G401.6 (cell line): ENCODE measurements around the gene ATP11C.
"Not testable (repeated sequence)": the region's sequence is repeated elsewhere in the genome, so short reads cannot be mapped to it uniquely, and the experiment has no call there.

Source experiments
- FAIRE-seq: peaks from 2 replicates; lab custom pipeline; 2012; peaks lifted over from hg19 to GRCh38; lab: Jason Lieb, UNC

Gene ATP11C

DNA sequence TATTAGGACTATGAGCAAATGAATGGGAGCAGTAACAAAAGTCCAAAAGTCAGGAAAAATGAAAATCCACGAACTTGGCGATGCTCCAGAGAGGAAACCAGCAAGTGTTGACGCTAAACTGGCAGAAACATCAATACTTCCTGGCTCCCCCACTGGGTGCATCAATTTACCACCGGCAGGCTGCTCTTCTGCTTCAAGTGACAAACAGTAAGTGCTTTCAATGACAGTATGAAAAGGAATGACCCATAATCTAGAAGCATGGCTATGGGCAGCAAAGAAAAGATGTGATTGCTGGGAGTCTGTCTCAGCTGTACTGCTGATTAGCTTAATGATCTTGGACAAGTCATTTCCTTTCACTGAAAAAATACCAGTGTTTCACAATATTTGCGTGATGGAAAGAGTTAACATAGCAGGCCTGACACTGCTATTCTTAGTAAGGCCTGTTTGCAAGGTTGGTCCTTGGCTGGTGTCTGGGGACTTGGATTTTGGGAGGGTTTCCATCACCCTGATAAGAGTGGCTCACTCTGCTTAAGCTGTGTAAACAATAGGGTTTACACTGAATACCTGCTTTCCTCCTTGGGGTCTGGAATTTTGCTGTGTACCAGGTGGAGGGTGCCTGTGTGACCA is 8.7 kb downstream of the ATP11C start:
- FAIRE-seq = no peak

DNA sequence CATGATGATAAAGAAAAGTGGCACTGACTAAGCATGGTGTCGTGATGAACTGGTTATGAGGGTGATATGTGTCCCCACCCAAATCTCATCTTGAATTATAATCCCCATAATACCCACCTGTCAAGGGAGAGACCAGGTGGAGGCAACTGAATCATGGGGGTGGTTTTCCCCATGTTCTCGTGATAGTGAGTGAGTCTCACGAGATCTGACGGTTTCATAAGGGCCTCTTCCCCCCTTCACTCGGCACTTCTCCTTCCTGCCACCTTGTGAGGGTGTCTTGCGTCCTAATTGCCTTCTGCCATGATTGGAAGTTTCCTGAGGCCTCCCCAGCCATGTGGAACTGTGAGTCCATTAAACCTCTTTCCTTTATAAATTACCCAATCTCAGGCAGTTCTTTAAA is 11.7 kb downstream of the ATP11C start:
- FAIRE-seq = not testable (repeated sequence)

DNA sequence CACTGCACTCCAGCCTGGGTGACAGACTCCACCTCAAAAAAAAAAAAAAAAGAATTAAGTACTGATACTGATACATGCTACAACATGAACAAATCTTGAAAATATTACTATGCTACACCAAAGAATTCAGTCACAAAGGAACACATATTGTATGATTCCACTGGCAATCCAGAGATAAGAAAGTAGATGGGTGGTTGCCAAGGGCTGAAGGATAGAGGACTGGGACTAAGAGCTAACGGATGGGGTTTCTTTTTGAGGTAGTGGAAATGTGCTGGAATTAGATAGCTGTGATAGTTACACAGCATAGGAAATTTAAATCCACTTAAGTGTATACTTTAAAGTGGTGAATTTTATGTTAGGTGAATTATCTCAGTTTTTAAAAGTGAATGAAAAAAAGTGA is 12.5 kb downstream of the ATP11C start:
- FAIRE-seq = no peak

DNA sequence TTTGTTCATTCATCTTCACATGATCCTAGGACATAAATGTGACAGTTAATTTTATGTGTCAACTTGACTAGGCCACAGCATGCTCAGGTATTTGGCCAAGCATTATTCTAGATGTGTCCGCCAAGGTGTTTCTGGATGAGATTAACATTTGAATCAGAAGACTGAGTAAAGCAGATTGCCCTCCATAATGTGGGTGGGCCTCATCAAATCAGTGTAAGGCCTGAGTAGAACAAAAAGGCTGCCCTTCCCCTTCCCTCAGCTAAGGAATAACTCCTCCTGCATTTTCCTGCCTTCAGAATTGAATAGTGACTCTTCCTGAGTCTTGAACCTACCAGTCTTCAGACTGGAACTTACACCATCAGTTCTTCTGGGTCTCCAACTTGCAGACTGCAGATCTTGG is 18.4 kb downstream of the ATP11C start:
- no peak for FAIRE-seq

DNA sequence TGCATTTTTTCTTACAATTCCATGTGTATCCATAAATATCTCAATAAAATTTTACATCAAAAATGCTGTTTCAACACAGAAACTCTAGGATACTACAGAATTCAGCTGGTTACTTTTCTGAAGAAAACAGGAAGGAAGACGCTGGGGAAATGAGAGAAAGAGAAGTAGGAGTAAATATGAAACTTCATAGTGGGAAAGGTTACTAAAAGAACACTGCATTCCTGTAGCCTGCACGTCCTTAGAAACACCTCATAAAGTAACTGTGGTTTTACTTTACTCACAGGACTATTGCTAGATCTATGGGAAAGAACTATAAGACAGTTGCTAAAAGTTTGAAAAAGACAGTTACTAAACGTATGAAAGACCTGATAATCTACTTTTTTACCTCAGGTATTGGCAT is 23.1 kb downstream of the ATP11C start:
- FAIRE-seq = no peak

DNA sequence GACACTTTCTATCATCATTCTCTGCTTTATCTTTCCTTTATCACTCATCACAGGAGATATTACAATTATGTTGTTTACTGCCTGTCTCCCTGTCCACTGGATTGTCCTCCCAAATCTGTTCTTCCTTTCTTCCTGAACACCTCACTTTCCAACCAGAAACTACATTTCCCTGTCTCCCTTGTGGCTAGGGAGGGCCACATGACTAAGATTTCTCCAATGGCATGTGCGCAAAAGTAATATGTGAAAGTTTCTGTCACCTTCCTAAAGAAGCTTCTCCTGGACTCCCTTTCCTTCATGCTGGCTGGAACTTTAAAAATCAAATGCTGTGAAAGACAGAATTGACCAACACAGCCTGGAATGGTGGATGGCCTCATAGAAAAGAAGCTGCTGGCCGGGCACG is 25.8 kb downstream of the ATP11C start:
- FAIRE-seq = no peak

DNA sequence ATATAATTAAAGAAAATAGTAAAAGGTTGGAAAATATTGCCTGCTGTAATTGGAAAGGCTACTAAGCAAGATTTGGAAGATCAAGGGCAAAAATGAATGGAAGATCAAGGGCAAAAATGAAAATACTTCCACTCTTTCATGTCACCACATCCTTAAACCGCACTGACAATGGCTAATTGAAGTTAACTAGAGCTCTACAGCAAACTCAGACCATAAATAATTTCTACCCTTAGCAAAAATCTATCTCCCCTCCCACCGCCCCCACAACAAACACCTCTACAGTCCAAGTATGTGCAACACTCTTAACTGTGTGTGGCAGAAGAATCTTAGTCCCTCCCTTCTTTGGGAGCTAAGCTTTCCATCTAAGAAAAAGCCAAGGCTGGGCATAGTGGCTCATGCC is 27.1 kb downstream of the ATP11C start:
- no peak for FAIRE-seq

DNA sequence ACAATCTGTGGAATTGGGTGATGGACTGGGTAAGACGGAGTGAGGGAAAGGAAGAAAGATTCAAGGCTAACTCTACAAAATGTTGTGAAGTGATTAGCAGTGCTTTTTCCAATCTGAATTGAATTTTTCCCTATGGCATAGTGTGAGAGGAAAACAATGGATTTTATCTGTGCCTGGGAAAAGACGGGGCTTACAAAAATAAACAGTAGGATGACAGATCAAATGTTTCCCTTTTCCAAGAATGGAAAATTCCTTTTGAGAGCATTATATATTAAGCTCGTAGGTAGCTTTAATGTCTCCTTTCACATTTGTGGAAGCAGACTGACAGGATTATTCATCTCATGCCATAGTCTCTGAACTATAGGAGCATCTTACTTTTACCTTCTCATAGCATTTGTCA is 27.8 kb downstream of the ATP11C start:
- FAIRE-seq = no peak

DNA sequence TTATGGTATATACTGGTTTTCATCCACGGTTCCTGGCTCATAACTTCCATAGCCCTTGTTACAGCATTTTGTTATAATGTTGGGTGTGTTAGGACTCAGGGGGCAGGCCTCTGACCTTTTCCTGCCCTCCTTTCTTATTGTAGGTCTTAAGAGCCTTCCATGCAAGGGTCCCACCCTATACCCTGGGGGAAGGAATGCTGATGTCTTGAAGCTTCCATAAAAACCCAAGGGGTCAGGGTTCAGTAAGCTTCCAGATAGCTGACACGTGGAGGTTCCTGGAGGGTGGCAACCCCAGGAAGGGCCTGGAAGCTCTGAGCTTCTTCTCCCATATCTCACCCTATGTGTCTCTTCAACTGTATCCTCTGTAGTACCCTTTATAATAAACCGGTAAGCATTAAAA is 29.6 kb downstream of the ATP11C start:
- FAIRE-seq = no peak

DNA sequence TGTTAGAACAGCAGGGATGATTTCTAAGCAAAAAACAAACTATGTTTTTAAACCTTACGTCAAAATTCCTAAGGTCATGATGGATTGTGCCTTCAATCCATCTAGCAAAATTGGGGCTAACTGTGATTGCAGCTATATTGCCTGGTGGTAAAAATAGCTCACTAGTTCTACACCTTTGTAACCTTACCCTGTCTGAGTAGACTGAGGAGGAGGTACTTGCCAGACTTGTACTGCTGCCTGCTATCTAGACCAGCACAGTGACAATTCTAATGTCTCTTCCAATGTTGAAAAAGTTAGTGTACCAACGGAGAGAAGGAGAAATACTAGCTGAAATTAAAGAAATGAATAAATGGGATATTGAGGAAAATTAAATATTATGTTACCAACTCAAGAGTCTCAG is 30.3 kb downstream of the ATP11C start:
- no peak for FAIRE-seq

DNA sequence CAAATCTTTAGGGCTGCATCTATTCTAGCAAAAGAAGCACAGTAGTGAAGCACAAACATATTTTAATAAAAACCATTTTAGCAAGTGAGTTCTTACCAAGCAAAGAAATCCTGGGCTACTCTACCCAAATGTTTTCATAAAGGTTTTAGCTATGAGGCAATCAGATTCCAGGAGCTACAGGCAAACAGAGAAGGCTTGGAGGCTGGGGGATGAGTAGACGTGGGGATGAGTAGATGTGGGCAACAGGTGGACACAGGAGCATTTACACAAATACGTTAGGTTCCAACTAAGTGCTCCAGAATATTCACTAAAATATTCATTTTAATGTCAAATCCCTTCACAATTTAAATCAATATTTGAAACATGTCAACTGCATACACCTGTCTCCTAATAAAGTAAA is 34.5 kb downstream of the ATP11C start:
- no peak for FAIRE-seq

DNA sequence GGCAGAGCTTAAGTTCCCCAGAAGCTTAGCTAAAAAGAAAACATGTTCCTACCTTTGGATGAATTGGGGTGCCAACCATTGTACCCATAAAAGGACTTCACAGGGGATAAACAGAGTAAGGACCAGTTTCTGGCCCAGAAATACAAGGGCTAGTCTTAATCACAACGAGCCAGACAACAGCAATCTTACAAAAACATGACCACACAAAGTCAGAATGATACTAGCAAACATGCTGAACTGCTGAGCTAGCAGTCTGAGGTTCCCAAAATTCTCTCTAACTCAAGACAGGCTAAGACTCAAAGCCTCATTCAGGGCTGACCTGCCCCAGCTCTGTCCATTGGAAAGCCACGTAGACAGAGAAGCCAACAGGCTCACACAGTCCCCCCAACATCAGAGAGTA is 40.3 kb downstream of the ATP11C start:
- FAIRE-seq = no peak

DNA sequence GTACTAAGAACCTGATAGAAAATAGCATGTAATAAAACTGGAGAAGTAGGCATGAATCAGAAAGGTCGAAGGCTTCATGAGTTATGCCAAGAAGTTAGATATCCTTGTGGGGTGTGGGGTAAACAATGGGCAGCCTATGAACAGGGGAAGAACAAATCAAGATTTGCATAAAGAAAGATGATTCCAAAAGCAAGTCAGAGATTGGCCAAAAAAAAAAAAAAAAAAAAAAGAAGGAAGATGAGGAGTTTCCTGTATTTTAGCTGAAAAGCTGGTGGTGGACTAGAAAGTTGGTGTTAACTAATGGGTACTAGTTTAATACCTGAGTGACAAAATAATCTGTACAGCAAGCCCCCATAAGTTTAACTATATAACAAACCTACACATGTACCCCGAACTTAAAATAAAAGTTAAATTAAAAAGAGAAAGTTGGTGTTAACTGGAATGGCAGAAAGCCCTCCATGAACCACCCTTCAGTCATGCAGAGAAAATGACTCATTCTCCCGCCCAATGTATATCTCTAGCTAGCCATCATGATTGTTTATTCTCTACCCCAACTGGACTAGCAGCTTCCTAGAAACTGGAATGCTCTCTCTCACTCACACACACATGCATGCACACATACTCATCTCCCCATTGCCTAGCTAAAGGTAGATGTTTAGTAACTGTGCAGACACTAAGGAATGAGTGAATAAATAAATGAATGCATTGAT is 41.7 kb downstream of the ATP11C start:
- FAIRE-seq = no peak

DNA sequence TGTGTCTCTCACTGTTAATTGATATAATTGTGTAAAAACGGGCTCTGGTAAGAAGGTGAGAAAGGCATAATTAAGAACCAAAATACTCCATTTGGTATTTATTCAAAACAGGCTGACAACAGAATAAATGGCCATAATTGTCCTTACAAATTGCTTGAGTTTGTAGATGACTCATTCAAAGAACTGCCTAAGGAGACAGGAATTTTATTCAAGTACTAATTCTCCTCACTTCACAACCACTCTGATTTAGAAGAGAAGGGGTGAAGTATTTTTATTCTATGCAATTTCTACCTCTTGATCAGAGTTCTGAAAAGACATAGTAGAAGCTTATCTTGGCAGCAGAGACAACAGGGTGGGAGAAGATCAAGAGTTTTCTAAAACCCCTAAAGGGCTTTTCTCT is 43.1 kb downstream of the ATP11C start:
- no peak for FAIRE-seq

DNA sequence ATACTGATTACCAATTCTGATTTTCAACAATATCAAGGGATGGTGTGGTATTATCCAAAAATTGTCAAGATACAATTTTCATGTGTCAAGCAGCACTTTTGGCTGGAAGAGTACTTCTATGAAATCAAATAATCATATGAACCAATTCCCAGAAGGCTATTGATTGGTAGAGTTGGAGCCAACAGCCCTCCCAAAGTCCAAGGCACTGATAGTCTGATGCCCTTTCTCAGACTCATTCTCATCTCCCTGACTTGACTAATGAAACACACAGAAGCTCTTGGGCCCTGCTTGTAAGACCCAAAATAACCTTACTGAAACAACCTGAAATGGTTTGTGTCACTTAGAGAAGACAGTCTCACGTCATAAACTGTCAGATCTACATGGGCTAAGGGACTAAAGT is 48.9 kb downstream of the ATP11C start:
- no peak for FAIRE-seq

DNA sequence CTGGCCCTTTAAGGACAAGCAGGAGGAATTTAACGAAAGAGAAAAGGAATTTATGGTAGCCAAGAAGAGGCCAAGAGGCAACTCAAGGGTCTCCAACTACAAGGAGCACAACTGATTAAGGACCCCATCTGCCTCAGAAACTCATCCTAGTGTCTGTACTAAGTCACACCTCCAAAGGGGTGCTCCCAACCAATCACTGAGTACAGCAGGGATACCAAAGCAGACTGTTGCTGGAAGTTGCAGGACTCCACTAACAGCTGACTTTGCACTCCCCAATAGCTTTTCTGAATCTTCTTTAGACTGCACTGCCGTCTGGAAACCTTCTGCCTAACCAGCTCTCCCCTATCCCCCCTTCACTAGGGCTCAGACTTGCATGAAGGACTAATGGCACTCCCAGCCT is 50.6 kb downstream of the ATP11C start:
- FAIRE-seq = no peak

DNA sequence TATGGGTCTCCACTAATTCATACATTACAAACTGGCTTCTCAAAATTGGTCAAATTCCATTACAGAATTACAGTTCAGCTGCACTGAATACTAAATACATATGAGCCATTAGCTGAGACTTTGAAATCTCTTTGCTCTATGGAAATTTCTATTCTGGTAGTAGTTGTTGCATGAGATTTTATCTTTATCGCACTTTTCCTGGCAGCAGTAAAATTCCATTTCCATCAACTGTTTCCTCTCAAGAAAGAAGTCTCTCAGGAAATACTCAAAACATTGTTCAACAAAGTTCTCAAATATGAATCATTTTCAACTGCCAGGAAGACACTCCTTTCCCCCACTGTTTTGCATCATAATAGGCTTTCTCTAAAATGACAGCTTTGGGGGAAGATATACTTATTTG is 51.3 kb downstream of the ATP11C start:
- no peak for FAIRE-seq

DNA sequence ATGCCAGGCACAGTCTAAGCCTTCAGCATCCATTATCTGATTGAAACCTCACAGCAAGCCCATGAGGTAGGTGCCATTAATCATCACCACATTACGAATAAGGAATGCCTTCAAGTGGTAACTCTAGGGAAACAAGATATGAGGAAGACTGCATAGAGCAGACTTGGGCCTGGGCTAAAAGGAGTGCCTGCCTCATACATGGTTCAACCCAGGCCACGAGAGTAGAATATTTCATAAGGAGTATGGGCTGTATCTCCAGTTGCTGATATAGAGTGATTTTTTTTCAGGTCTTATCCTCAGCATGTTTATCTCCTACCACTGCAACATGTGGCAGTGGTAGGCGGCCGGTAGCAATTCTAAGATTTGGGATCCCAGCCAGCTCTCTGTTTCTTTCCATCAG is 51.7 kb downstream of the ATP11C start:
- no peak for FAIRE-seq

DNA sequence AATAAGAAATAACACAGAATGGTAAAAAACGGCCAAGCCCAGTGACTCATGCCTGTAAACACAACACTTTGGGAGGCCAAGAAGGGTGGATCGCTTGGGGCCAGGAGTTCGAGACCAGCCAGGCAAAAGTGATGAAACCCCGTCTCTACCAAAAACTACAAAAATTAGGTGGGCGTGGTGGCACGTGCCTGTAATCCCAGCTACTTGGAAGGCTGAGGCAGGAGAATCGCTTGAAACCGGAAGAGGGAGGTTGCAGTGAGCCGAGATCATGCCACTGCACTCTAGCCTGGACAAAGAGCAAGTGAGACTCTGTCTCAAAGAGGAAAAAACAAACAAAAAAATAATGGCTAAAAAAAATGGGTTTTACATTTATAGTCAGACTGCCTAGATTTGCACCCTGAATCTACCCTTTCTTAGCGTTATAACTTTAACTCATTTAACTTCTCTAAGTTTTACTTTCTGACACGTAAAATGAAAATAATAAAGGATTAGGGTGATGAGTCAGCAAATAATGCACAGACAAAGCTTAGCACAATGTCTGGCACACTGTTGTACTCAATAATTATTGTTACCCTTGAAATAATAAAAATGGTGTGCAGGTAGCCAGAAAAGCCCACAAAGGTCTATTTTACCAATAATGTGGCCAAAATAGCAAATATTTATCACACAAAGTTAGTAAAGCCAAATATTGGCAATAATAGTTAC is 55.0 kb downstream of the ATP11C start:
- no peak for FAIRE-seq

DNA sequence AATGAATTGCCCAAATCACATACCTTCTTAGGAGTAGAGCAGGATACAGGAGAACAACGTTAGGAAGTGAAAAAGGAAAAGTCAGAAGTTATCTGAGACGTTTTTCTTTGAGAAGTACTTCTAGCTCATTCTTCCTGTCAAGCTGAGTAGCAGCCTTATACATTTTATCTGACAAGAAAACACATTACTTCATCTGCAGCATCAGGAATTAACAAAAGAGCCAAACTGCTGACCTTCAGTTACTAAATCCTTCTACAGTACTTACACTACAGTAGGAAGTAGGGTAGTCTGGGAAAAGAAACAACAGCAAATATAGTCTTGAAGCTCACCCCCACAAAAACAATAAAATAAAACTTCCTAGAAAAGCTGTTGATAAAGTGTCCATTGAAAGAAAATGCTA is 57.0 kb downstream of the ATP11C start:
- no peak for FAIRE-seq

DNA sequence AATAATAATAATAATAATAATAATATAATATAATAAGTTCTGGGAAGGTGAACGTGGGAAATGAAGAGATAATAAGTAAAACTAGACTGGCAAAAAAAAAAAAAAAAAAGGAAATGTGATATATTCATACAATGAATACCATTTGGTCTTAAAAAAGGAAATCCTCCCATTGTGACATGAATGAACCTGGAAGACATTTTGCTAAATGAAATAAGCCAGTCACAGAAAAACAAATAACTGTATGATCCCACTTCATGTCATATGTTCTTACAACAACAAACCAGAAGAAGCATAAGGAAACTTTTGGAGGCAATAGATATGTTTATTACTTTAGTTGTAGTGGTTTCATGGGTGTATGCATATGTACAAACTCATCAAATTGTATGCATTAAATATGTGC is 63.1 kb downstream of the ATP11C start:
- FAIRE-seq = no peak

DNA sequence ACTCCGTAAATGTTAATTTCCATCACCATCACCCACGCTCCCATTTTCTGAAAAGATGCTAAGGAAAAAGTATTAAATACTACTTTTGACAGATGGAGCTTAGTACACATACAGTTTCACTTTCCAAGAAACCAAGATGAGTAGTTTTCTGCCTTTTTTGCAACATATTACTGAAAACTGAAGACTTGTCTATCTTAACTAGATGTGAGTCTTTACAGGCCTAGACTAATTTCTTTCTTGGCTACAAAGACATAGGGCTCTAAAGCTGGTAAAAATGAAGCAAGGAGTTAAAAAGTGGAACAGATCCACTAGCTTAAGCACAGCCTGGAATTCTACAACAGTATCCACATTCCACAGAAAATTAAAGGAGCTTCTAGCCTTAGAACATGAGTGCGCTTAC is 68.2 kb downstream of the ATP11C start:
- no peak for FAIRE-seq

DNA sequence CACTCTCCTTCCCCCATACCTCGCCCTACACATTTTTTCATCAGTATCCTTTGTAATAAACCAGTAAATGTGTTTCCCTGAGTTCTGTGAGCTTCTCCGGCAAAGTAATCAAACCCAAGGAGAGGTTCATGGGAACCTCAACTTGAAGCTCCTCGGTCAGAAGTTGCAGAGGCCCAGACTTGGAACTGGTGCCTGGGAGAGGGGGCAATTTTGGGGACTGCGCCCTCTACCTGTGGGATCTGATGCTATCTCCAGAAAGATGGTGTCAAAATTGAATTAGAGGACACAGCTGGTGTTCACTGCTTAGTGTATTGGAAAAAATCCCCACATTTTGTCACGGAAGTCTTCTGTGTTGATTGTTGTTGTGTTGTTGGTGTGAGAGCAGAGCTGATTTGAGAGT is 70.6 kb downstream of the ATP11C start:
- FAIRE-seq = no peak

DNA sequence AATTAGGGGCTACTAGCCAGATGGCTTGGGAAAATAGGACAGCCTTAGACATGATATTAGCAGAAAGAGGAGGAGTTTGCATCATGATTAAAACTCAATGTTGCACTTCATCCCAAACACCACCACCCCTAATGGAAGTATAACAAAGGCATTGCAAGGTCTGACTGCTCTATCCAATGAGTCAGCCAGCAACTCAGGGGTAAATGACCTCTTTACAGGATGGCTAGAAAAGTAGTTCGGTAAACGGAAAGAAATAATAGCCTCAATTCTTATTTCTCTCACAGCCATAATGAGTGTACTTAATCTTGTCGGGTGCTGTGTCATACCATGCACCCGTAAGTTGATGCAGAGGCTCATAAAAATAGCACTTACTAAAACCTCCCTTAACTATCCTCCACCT is 76.0 kb downstream of the ATP11C start:
- FAIRE-seq = not testable (repeated sequence)
